Dermis blood vessel endothelial cell (primary cell): Measurements from ENCODE around the gene CD207. TPM values are rescaled to one million over a fixed set of nuclear protein-coding genes. Genes with fewer than 3 reads are reported as not detected.

ENCODE experiments used
- DNase-seq: peaks from one replicate; pipeline ENCODE4 v3.0.0; 2010
- total RNA-seq: library from RNA; depleted of rRNA; stranded (reverse); fragments of >200 nt; gene quantifications from 2 replicates; pipeline ENCODE4 v1.2.3, GENCODE V29; 2014

CD207 gene
- total RNA-seq, 1 donor from 2014 or later, result not detected

- no peak for DNase-seq
Observed at GRCh38 chr2:70793450-70793849, 42.2 kb downstream of the CD207 start.

- DNase-seq, result peak; percentile 29
Observed at GRCh38 chr2:70790136-70790828, 45.3 kb downstream of the CD207 start, which contains the start of gene FIGLA. TSS of gene FIGLA (minus strand) at chr2:70790643. CDS start at chr2:70790638, 5 bp downstream.

- DNase-seq, result peak; percentile 85
Observed at GRCh38 chr2:70789304-70790135, 46.1 kb downstream of the CD207 start.

- peak; percentile 64 for DNase-seq
Observed at GRCh38 chr2:70785137-70785911, 50.3 kb downstream of the CD207 start.

GRCh38 chr2:70784320-70784719 lies 51.3 kb downstream of the CD207 start:
- DNase-seq, result no peak

Other genes starting within 250 kb of the CD207 start
- 4.6 and 13.3 TPM in 2 replicates for gene ADD2, start 67.6 kb downstream of the CD207 start, total RNA-seq
- not detected in 2 replicates for gene FIGLA, start 45.2 kb downstream of the CD207 start, total RNA-seq
- gene CLEC4F, start 15.2 kb downstream of the CD207 start, total RNA-seq, result 0.09 and 0.34 TPM in 2 replicates
- 0.17 TPM in 1 of 2 replicates, not detected in the other for gene VAX2, start 64.8 kb upstream of the CD207 start, total RNA-seq
- not detected in 2 replicates for gene ATP6V1B1, start 100.1 kb upstream of the CD207 start, total RNA-seq
- gene ANKRD53, start 142.8 kb upstream of the CD207 start, total RNA-seq, result 0.51 and 0.74 TPM in 2 replicates
- 38.8 and 64.5 TPM in 2 replicates for gene TEX261, start 159.1 kb upstream of the CD207 start, total RNA-seq
- 46.5 and 61.1 TPM in 2 replicates for gene NAGK, start 232.8 kb upstream of the CD207 start, total RNA-seq